Measurements from ENCODE around the gene TTR. TPM values are rescaled to one million over a fixed set of nuclear protein-coding genes. Genes with fewer than 3 reads are reported as not detected.

TTR gene
- total and polyA plus RNA-seq, 8 donors = 133 to 9,933 (median 372) TPM

DNA sequence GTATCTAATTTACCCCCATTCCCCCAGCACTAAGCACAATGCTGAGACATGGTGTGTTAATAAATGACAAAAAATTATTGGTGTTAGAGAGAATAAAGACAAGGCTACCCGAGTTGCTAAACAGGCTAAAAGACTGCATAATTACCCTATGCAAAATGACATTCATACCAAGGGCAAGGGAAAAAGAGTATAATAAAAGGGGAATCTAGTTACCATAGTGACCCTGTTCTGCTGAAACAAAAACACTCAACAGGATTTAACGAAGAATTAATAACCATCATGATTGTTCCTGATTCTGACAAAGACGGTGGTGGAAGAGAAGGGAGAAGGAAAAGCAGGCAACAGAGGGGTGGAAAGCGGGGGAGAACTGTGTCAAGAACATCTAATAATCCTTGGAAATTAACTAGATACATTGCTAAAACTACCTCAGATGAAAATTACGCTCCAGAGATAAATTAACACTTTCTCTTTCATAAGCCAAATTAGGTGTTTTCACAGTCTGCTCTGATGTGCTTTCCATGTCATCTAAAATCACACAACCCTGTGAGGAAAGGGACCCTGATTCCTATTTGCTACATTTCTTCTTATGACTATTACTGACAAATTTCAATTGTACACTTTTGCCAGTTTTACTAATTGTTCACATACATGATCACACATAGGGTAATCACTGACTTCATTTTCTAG is 25.5 kb downstream of the TTR start:
- WGBS, 2 donors = 55 to 65% methylated on average over 5 of the region's 5 CpGs
- ATAC-seq (no peak), DNase-seq (no peak), FAIRE-seq (no peak)
- no peaks in the 10 kb centered on the region for H3K36me3 ChIP-seq
- TF ChIP-seq, protein P1, sequence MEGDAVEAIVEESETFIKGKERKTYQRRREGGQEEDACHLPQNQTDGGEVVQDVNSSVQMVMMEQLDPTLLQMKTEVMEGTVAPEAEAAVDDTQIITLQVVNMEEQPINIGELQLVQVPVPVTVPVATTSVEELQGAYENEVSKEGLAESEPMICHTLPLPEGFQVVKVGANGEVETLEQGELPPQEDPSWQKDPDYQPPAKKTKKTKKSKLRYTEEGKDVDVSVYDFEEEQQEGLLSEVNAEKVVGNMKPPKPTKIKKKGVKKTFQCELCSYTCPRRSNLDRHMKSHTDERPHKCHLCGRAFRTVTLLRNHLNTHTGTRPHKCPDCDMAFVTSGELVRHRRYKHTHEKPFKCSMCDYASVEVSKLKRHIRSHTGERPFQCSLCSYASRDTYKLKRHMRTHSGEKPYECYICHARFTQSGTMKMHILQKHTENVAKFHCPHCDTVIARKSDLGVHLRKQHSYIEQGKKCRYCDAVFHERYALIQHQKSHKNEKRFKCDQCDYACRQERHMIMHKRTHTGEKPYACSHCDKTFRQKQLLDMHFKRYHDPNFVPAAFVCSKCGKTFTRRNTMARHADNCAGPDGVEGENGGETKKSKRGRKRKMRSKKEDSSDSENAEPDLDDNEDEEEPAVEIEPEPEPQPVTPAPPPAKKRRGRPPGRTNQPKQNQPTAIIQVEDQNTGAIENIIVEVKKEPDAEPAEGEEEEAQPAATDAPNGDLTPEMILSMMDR (IDR thresholded peaks at IDR 0.05) = no peak
- intact Hi-C loops (cut with DNase I) = no loop called here
- H3K4me3 ChIP-seq = no peak overlapping the region
- H3K4me1 ChIP-seq = no peaks in the 10 kb centered on the region
- H3K27ac ChIP-seq = no peak overlapping the region
- no peaks in the 10 kb centered on the region for H3K27me3 ChIP-seq
- H3K9me3 ChIP-seq = no peaks in the 10 kb centered on the region

DNA sequence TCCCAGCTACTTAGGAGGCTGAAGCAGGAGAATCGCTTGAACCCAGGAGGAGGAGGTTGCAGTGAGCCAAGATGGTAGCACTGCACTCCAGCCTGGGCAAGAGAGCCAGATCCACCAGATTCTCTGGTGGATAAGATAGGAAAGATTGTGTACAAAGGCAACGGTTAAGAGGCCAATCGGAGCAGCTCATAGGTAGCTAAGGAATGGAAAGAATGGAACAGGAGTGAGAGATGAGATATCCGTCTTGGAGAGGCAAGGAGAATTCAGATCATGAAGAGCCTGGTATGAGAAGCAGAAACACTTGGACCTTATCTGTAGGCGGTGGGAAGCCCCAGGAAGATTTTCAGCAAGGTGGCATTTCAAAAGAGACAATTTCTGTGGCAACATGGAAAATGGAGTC is 27.1 kb downstream of the TTR start:
- Histone ChIP-seq H3K4me1 (no peaks in the 10 kb centered on the region), H3K27ac (no peak overlapping the region), H3K9me3 (no peaks in the 10 kb centered on the region), H3K4me3 (no peak overlapping the region), H3K36me3 (no peaks in the 10 kb centered on the region), H3K27me3 (no peaks in the 10 kb centered on the region)
- ATAC-seq (no peak), DNase-seq (no peak), FAIRE-seq (no peak)
- TF ChIP-seq, protein P1 (IDR thresholded peaks at IDR 0.05) = no peak
- WGBS, 2 donors = 86 to 93% methylated on average over 5 of the region's 5 CpGs
- intact Hi-C loops (cut with DNase I) = no loop called here

DNA sequence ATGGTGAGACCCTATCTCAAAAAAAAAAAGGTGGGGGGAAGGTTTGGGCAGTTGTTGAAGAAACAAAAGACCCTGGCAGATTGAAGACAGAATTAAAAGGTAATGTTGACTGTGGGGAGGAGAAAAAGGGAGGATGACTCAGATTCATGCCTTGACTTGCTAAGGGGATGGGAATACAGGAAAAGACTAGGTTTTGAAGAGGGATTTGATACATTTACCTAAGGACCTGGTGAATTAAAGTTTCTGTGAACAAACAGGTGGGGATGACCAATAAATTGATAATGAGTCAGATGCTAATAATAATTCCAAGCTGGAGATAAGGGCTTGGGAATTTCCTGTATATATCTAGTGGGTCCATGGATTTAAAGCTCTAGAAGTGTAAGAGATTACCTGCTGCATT is 27.6 kb downstream of the TTR start:
- intact Hi-C loops (cut with DNase I) = no loop called here
- DNase-seq (no peak), ATAC-seq (no peak), FAIRE-seq (no peak)
- Histone ChIP-seq H3K4me3 (no peak overlapping the region), H3K27ac (no peak overlapping the region), H3K9me3 (no peaks in the 10 kb centered on the region), H3K27me3 (no peaks in the 10 kb centered on the region), H3K4me1 (no peaks in the 10 kb centered on the region), H3K36me3 (no peaks in the 10 kb centered on the region)
- TF ChIP-seq, protein P1 (IDR thresholded peaks at IDR 0.05) = no peak

DNA sequence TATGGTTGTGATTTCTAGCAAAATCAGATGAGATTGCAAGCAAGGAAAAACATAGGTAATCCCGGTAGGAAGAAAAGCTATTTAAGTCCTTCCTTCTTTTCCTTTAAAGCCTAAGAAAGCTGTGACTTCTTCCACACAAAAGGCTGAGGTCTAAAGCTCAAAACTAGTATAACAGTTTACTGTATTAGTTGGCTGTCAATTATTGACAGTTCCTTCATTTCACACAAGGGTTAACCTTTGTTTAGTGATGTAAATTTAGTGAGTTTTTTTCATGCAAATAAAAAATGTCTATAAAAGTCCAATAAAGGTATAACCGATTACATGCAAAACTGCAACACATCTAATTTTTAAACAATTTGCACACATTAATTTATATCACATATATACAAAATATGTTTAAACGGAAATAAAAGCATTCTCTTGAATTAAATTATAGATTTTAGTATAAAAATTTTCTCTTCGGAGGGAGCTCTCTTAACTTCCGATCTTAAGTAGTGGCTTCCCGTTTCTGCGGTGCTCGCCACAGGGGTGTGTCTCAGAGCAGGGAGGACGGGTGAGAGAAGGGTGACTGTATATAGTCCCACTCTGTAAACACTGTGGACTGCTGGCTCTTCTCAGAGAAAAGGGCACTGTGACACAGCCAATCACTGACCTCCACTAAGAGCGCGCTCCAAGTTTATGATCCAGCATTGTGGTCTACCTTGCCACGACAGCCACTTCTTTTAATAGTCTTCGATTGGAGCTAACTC is 33.4 kb downstream of the TTR start:
- TF ChIP-seq, protein P1 (IDR thresholded peaks at IDR 0.05) = no peak
- no peaks in the 10 kb centered on the region for H3K27me3 ChIP-seq
- no peak for DNase-seq
- no peak for ATAC-seq
- intact Hi-C loops (cut with DNase I) = no loop called here
- no peaks in the 10 kb centered on the region for H3K9me3 ChIP-seq
- FAIRE-seq = no peak
- 83 to 88% methylated on average over 13 of the region's 13 CpGs for WGBS, 2 donors
- H3K27ac ChIP-seq = no peak overlapping the region
- H3K4me1 ChIP-seq = no peaks in the 10 kb centered on the region
- H3K36me3 ChIP-seq = no peaks in the 10 kb centered on the region
- H3K4me3 ChIP-seq = no peak overlapping the region

DNA sequence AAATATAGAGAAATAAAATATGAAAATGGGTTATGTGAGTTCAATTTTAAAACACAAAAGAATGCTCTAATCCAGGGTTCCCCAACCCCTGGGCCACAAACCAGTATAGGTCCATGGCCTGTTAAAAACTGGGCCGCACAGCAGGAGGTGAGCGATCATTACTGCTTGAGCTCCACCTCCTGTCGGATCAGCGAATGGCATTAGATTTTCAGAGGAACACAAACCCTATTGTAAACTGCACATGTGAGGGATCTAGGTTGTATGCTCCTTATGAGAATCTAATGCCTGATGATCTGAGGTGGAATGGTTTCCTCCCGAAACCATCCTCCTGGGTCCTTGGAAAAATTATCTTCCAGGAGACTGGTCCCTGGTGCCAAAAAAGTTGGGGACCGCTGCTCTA is 34.7 kb downstream of the TTR start:
- no peaks in the 10 kb centered on the region for H3K27me3 ChIP-seq
- FAIRE-seq (no peak), ATAC-seq (peak in 1 of 4 donors; percentile 41), DNase-seq (no peak)
- no peak overlapping the region for H3K4me3 ChIP-seq
- WGBS, 2 donors = 94 to 98% methylated on average over 6 of the region's 6 CpGs
- TF ChIP-seq, protein P1 (IDR thresholded peaks at IDR 0.05) = no peak
- H3K36me3 ChIP-seq = no peaks in the 10 kb centered on the region
- H3K4me1 ChIP-seq = no peaks in the 10 kb centered on the region
- no peaks in the 10 kb centered on the region for H3K9me3 ChIP-seq
- no peak overlapping the region for H3K27ac ChIP-seq
- intact Hi-C loops (cut with DNase I) = no loop called here

Measured in pancreas (tissue), 10 donors.